Activated CD4-positive, alpha-beta T cell treated with anti-CD3 and anti-CD28 coated beads, Interleukin-2, amount 10 ng/mL, durations not matched to agents 24 days and 14 days (primary cell): Measurements from ENCODE around the gene CTNND2. TPM values are rescaled to one million over a fixed set of nuclear protein-coding genes. Genes with fewer than 3 reads are reported as not detected.

Experiments
- DNase-seq: peaks from one replicate; pipeline ENCODE4 v3.0.0; 2022
- H3K27ac Mint-ChIP-seq: one replicate; pipeline ENCODE4 v1.8.0; 2022; ENCODE audit warnings: mild to moderate bottlenecking, mixed read lengths
- H3K27me3 Mint-ChIP-seq: one replicate; pipeline ENCODE4 v1.8.0; 2022; ENCODE audit warnings: mixed read lengths
- H3K36me3 Mint-ChIP-seq: one replicate; pipeline ENCODE4 v1.8.0; 2022; ENCODE audit warnings: low read depth, mild to moderate bottlenecking, mixed read lengths
- H3K4me1 Mint-ChIP-seq: one replicate; pipeline ENCODE4 v1.8.0; 2021; ENCODE audit warnings: mixed read lengths
- H3K4me3 Mint-ChIP-seq: one replicate; pipeline ENCODE4 v1.8.0; 2022; ENCODE audit warnings: mild to moderate bottlenecking, moderate library complexity, mixed read lengths
- H3K9me3 Mint-ChIP-seq: one replicate; pipeline ENCODE4 v1.8.0; 2021; ENCODE audit warnings: mixed read lengths
- intact Hi-C: fragments of 100-400 bp; cut with micrococcal nuclease; formaldehyde crosslinking; loops from one replicate; pipeline ENCODE4 v1.15.1; 2023
- total RNA-seq: library from RNA; stranded (reverse); gene quantifications from 2 replicates; pipeline ENCODE4 v1.2.3, GENCODE V29; 2022

The CTNND2 gene
- total RNA-seq, 1 donor from 2014 or later, result not detected

GRCh38 chr5:10969684-10970180 is 934.5 kb downstream of the CTNND2 start:
- H3K36me3 Mint-ChIP-seq, result no peaks in the 10 kb centered on the region
- H3K27me3 Mint-ChIP-seq, result no peaks in the 10 kb centered on the region
- H3K9me3 Mint-ChIP-seq, result no peaks in the 10 kb centered on the region
- H3K27ac Mint-ChIP-seq, result no peak overlapping the region
- H3K4me3 Mint-ChIP-seq, result no peak overlapping the region
- no peaks in the 10 kb centered on the region for H3K4me1 Mint-ChIP-seq
- no peak for DNase-seq
- intact Hi-C loops, result no loop called here

DNA sequence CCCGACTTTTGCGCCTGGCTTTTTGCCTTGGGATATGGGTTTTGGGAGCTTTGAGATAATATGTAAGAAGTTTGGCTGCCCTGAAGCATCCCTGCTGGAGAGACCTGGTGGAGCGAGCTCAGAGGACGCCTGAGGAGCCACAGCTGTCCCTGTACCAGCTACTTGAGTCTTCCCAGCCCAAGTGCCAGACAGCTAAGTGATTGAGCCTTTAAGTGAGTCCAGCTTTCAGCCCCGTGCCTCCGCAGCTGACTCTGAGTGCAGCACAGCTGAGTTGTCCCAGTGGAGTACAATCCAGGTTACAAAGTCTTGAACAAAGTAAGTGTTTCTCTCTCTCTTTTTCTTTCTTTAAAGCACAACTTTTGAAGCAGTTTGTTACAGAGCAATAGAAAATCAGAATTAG is 939.4 kb downstream of the CTNND2 start:
- H3K27me3 Mint-ChIP-seq, result no peaks in the 10 kb centered on the region
- H3K36me3 Mint-ChIP-seq, result no peaks in the 10 kb centered on the region
- H3K4me1 Mint-ChIP-seq, result no peaks in the 10 kb centered on the region
- intact Hi-C loops, result no loop called here
- no peak overlapping the region for H3K27ac Mint-ChIP-seq
- peaks cover 2% of the 10 kb centered on the region for H3K9me3 Mint-ChIP-seq
- H3K4me3 Mint-ChIP-seq, result no peak overlapping the region
- DNase-seq, result no peak

GRCh38 chr5:10958728-10959127 is 945.5 kb downstream of the CTNND2 start:
- intact Hi-C loops, result no loop called here

GRCh38 chr5:10949856-10950630 is 954.2 kb downstream of the CTNND2 start:
- Mint-ChIP-seq H3K27ac (no peak overlapping the region), H3K27me3 (no peaks in the 10 kb centered on the region)
- intact Hi-C loops, result no loop called here

More at GRCh38 chr5:10958728-10959127, 945.5 kb downstream of the CTNND2 start:
- DNase-seq, result no peak
- Mint-ChIP-seq H3K4me1 (no peaks in the 10 kb centered on the region), H3K27ac (no peak overlapping the region), H3K36me3 (no peaks in the 10 kb centered on the region), H3K27me3 (no peaks in the 10 kb centered on the region), H3K9me3 (peaks cover 8% of the 10 kb centered on the region), H3K4me3 (no peak overlapping the region)

DNA sequence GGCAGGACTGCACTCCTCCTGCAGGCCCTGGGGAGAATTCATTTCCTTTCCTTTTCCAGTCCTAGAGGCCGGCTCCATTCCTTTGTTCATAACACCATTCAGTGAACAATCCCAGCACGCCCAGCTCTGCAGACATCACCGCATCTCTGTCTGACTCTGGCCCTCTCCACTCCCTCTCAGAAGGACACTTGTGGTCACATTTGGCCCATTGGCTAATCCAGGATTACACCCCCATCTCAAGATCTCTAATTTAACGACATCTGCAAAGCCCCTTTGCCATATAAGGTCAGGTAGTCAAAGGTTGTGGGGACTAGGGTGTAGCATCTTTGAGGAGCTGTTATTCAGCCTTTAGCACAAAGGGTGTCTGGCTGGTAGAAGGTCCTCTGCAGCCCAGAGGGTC is 958.2 kb downstream of the CTNND2 start:
- no peaks in the 10 kb centered on the region for H3K9me3 Mint-ChIP-seq
- intact Hi-C loops, result no loop called here
- no peak overlapping the region for H3K27ac Mint-ChIP-seq
- no peaks in the 10 kb centered on the region for H3K27me3 Mint-ChIP-seq
- no peak overlapping the region for H3K4me3 Mint-ChIP-seq
- H3K36me3 Mint-ChIP-seq, result no peaks in the 10 kb centered on the region
- no peaks in the 10 kb centered on the region for H3K4me1 Mint-ChIP-seq
- DNase-seq, result no peak

More at GRCh38 chr5:10949856-10950630, 954.2 kb downstream of the CTNND2 start:
- no peaks in the 10 kb centered on the region for H3K4me1 Mint-ChIP-seq
- no peak overlapping the region for H3K4me3 Mint-ChIP-seq
- no peaks in the 10 kb centered on the region for H3K9me3 Mint-ChIP-seq
- no peaks in the 10 kb centered on the region for H3K36me3 Mint-ChIP-seq
- DNase-seq, result no peak

DNA sequence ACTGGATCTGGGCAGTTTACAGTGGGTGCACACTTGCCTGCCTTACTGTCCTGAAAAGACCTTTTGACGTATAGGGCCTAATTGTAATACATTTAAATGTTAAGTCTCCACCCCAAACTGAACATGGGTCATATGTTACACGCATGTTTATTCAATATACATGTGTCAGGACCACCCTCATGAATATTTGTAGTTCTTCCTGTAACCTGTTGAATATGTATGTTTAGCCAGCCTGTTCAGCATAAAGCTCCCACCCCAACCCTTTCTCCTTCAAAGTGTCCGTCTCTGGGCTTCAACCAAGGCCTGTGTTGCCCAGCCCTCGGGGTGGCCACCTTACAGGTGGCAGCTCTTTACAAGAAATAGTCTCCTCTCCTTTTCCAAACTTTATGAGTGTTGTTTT is 962.3 kb downstream of the CTNND2 start:
- DNase-seq, result no peak
- Mint-ChIP-seq H3K27ac (no peak overlapping the region), H3K4me1 (no peaks in the 10 kb centered on the region), H3K27me3 (no peaks in the 10 kb centered on the region), H3K9me3 (peaks cover 3% of the 10 kb centered on the region), H3K4me3 (no peak overlapping the region), H3K36me3 (no peaks in the 10 kb centered on the region)
- intact Hi-C loops, result no loop called here

DNA sequence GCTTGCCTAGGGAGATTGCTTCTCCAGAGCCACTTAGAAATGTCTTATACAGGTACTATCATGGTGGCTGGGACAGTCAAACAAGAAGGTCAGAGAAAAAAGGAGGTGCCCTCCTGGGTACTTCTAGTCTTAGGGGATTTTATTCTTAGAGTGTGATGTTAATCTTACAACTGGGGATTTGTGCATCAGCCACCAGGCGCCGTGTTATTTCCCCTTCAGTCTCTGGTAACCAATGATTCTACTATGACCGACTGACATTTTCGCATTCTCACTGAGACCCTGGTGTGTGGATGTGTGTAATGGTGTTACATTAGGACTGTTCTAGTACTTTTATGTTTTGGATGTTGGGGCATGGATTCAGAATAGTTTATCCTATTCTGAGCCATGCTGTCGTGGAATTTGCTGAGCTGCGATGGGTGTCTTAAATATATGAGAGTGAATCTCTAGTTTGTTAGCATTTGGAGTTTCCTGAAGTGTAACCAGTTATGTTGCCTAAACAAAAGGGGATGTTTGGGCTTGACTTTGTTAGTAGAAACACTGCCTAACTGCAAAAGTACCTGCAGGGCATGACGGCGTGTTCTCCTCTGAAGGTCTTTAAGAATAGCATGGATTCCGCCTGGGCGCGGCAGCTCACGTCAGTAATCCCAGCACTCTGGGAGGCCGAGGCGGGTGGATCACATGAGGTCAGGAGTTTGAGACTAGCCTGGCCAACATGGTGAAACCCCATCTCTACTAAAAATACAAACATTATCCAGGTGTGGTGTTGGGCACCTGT is 968.0 kb downstream of the CTNND2 start:
- H3K27ac Mint-ChIP-seq, result no peak overlapping the region
- no peak for DNase-seq
- no peaks in the 10 kb centered on the region for H3K27me3 Mint-ChIP-seq
- no peaks in the 10 kb centered on the region for H3K4me1 Mint-ChIP-seq
- intact Hi-C loops, result no loop called here
- no peaks in the 10 kb centered on the region for H3K36me3 Mint-ChIP-seq
- H3K9me3 Mint-ChIP-seq, result peaks cover 3% of the 10 kb centered on the region
- H3K4me3 Mint-ChIP-seq, result no peak overlapping the region

GRCh38 chr5:10935536-10935935 is 968.7 kb downstream of the CTNND2 start:
- intact Hi-C loops, result no loop called here
- H3K4me1 Mint-ChIP-seq, result no peaks in the 10 kb centered on the region
- H3K36me3 Mint-ChIP-seq, result no peaks in the 10 kb centered on the region
- no peaks in the 10 kb centered on the region for H3K27me3 Mint-ChIP-seq
- no peak for DNase-seq
- peaks cover 3% of the 10 kb centered on the region for H3K9me3 Mint-ChIP-seq
- H3K4me3 Mint-ChIP-seq, result no peak overlapping the region
- no peak overlapping the region for H3K27ac Mint-ChIP-seq

DNA sequence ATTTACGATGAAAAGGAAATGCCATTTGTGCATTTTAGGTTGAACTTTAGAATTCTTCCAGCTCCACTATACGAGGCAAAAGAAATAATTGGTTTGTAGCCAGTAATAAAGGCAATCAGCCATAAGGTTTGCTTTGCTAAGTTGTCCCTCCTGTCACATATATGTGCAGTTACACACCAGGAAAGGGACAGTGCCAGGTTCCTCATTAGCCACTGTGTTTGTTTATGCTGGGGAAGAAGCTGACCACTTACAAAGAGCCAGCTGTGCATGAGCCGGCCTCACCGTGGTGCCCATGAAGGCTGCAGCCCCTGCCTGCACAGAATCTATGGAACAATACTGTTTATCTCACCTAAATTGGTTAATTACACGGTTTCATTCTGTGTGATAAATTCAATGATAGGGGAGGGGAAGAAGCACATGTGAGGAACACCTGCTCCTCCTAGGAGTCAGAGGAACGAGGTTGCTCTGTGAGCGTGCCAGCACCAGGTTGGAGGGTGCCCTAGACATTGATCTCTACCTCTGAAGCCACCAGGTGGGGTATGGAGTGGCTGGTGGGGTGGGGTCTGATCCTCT is 969.4 kb downstream of the CTNND2 start:
- H3K27me3 Mint-ChIP-seq, result no peaks in the 10 kb centered on the region
- H3K36me3 Mint-ChIP-seq, result no peaks in the 10 kb centered on the region
- H3K4me3 Mint-ChIP-seq, result no peak overlapping the region
- H3K27ac Mint-ChIP-seq, result no peak overlapping the region
- no peaks in the 10 kb centered on the region for H3K4me1 Mint-ChIP-seq
- peaks cover 4% of the 10 kb centered on the region for H3K9me3 Mint-ChIP-seq
- no peak for DNase-seq
- intact Hi-C loops, result no loop called here

GRCh38 chr5:10933121-10933520 is 971.1 kb downstream of the CTNND2 start:
- no peak overlapping the region for H3K27ac Mint-ChIP-seq
- H3K4me1 Mint-ChIP-seq, result no peaks in the 10 kb centered on the region
- H3K36me3 Mint-ChIP-seq, result no peaks in the 10 kb centered on the region
- no peak overlapping the region for H3K4me3 Mint-ChIP-seq
- DNase-seq, result no peak
- peaks cover 4% of the 10 kb centered on the region for H3K9me3 Mint-ChIP-seq
- H3K27me3 Mint-ChIP-seq, result no peaks in the 10 kb centered on the region
- intact Hi-C loops, result no loop called here

GRCh38 chr5:10932426-10932825 is 971.8 kb downstream of the CTNND2 start:
- Mint-ChIP-seq H3K4me1 (no peaks in the 10 kb centered on the region), H3K9me3 (peaks cover 4% of the 10 kb centered on the region), H3K27ac (no peak overlapping the region), H3K27me3 (no peaks in the 10 kb centered on the region), H3K36me3 (no peaks in the 10 kb centered on the region), H3K4me3 (no peak overlapping the region)
- intact Hi-C loops, result no loop called here
- no peak for DNase-seq

- H3K4me3 Mint-ChIP-seq, result no peak overlapping the region
- intact Hi-C loops, result no loop called here
- H3K36me3 Mint-ChIP-seq, result no peaks in the 10 kb centered on the region
- H3K9me3 Mint-ChIP-seq, result peaks cover 7% of the 10 kb centered on the region
- no peaks in the 10 kb centered on the region for H3K27me3 Mint-ChIP-seq
- H3K4me1 Mint-ChIP-seq, result no peaks in the 10 kb centered on the region
- no peak overlapping the region for H3K27ac Mint-ChIP-seq
- no peak for DNase-seq
These were observed 976.6 kb downstream of the CTNND2 start for GRCh38 chr5:10927608-10928007.

DNA sequence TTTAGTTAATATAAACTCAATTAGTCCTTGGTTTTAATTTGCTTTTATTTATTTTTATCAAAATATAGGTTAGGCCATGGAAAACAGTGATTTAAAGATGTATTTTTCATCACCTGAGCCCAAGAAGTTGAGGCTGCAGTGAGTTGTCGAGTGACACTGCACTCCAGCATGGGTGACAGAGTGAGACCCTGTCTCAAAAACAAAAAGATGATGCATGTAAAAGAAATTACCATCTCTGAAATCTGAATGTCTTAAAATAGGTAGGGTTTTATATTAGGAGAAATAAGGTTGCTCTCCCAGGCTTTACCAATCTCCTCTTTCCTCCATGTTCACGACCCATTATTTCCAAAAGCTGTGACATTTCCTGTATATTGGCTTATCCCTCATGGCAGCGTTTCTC is 980.9 kb downstream of the CTNND2 start:
- Mint-ChIP-seq H3K36me3 (no peaks in the 10 kb centered on the region), H3K4me3 (no peak overlapping the region), H3K27me3 (no peaks in the 10 kb centered on the region), H3K27ac (no peak overlapping the region), H3K4me1 (no peaks in the 10 kb centered on the region), H3K9me3 (peaks cover 3% of the 10 kb centered on the region)
- DNase-seq, result no peak
- intact Hi-C loops, result no loop called here
